Kidney (tissue), 14 donors: ENCODE data around the gene C3orf62. TPM values are rescaled to one million over a fixed set of nuclear protein-coding genes. Genes with fewer than 3 reads are reported as not detected.

Source experiments
- DNase-seq, 5 donors: peaks; one replicate each; pipeline ENCODE4 v3.0.0-alpha.2; 2013 to 2020
- FAIRE-seq: peaks from 2 replicates; lab custom pipeline; 2012; peaks lifted over from hg19 to GRCh38; lab: Jason Lieb, UNC
- H3K27ac ChIP-seq, 2 donors: one replicate each; pipeline ENCODE4 v1.7.0; 2013; ENCODE audit warnings: low read depth in 2 of 2, low read length in 2 of 2, inconsistent platforms in 1 of 2
- H3K27me3 ChIP-seq: one replicate; pipeline ENCODE4 v1.7.1; 2013; ENCODE audit warnings: low read length, inconsistent platforms; ENCODE audit not compliant: control insufficient read depth, insufficient read depth
- H3K36me3 ChIP-seq, 3 donors: one replicate each; pipeline versions ENCODE4 v1.7.0 to v1.7.1; 2013; ENCODE audit warnings: low read length in 3 of 3, control low read depth in 1 of 3, inconsistent platforms in 1 of 3; ENCODE audit not compliant: insufficient read depth in 3 of 3, control insufficient read depth in 2 of 3
- H3K4me1 ChIP-seq, 3 donors: one replicate each; pipeline versions ENCODE4 v1.7.0 to v1.7.1; 2013; ENCODE audit warnings: low read length in 3 of 3, inconsistent platforms in 1 of 3, low read depth in 1 of 3; ENCODE audit not compliant: control insufficient read depth in 2 of 3, insufficient read depth in 2 of 3
- H3K4me3 ChIP-seq, 3 donors: one replicate each; pipeline versions ENCODE4 v1.7.0 to v1.8.1; 2013; ENCODE audit warnings: low read length in 3 of 3, control low read depth in 1 of 3, inconsistent platforms in 1 of 3
- H3K9ac ChIP-seq, 3 donors: one replicate each; pipeline versions ENCODE4 v1.7.0 to v1.7.1; 2013; ENCODE audit warnings: low read length in 3 of 3, control low read depth in 1 of 3, inconsistent platforms in 1 of 3
- H3K9me3 ChIP-seq, 3 donors: one replicate each; pipeline versions ENCODE4 v1.7.0 to v1.7.1; 2013; ENCODE audit warnings: low read length in 3 of 3, control low read depth in 1 of 3, inconsistent platforms in 1 of 3; ENCODE audit not compliant: control insufficient read depth in 2 of 3, insufficient read depth in 1 of 3
- intact Hi-C: fragments of 100-400 bp; cut with DNase I; formaldehyde crosslinking; loops from one replicate; pipeline ENCODE4 v1.11.1; 2022
- polyA plus RNA-seq: library from polyadenylated mRNA; stranded (reverse); fragments of 350-450 nt; fragmentation: Illumina TruSeq; extraction: RNeasy Lipid Tissue Mini Kit (QIAGEN cat#74804); gene quantifications from one replicate; pipeline ENCODE4 v1.2.3, GENCODE V29; 2014; ENCODE audit warnings: low read depth, low replicate concordance; ENCODE audit not compliant: insufficient read depth
- total RNA-seq: library from RNA; stranded (reverse); fragmentation: NEBNext Ultra II Directional; extraction: Animal tissue kit (Norgen Biotek cat#: 25700); gene quantifications from one replicate; pipeline ENCODE4 v1.2.1, GENCODE V29; 2021
- TF ChIP-seq, protein P1 (sequence below): IDR thresholded peaks from 3 replicates; pipeline ENCODE4 v1.5.1; 2012; ENCODE audit warnings: mild to moderate bottlenecking, moderate library complexity, borderline replicate concordance; ENCODE audit not compliant: insufficient read depth; ENCODE audit errors: extremely low read depth
- donor health status: control.
- donor health status: control.
- donor health status: control.
- donor health status: control.
- donor health status: control.
- donor health status: DM: yes; HTN: yes; CAD: no.
- donor health status: Normal renal cell carcinoma (clear cell type).

C3orf62 gene
- total and polyA plus RNA-seq, 2 donors from 2014 or later = 4.7 to 7.0 TPM

DNA sequence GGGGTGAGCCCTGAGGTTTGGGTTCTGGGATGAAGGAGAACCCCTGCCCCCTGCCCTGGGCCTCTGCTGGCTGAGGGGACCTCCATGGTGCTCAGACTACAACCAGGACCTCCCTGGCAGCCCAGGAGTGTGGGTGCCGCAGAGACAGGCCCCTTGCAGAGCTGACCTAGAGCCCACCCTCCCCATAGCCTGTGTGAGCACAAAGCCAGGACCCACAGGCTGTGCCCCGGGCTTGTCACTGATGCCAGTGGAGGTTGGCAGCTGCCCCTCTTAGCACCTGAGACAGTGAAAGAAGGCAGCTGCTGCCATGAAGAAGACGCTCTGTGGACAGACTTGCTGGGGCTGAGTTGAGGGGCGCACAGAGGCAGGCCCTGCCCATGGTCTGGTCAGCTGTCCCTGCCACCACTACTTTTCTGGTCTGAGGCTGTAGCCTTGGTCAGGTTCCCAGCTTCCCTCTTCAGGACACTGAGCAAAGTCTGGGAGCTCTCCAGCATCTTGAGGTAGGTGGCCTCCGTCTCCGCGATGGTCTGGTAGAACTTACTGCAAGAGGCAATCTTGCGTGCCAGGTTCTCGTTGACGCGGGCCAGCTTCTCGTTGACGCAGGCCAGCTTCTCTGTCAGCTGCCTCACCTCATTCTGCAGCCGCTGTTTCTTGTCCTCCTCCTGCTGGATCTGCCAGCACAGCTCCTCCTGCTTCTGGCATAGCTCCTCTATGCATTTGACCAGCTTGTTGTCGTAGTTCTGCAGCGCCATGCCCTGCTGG, 39.8 kb upstream of the C3orf62 start:
- Histone ChIP-seq H3K4me3 (no peak overlapping the region), H3K9me3 (no peaks in the 10 kb centered on the region), H3K4me1 (no peaks in the 10 kb centered on the region), H3K9ac (no peak overlapping the region), H3K27ac (no peak overlapping the region), H3K36me3 (peaks cover 2 to 29% (median 14%) of the 10 kb centered on the region in 3 donors), H3K27me3 (no peaks in the 10 kb centered on the region)
- intact Hi-C loops = no loop called here
- TF ChIP-seq, protein P1, sequence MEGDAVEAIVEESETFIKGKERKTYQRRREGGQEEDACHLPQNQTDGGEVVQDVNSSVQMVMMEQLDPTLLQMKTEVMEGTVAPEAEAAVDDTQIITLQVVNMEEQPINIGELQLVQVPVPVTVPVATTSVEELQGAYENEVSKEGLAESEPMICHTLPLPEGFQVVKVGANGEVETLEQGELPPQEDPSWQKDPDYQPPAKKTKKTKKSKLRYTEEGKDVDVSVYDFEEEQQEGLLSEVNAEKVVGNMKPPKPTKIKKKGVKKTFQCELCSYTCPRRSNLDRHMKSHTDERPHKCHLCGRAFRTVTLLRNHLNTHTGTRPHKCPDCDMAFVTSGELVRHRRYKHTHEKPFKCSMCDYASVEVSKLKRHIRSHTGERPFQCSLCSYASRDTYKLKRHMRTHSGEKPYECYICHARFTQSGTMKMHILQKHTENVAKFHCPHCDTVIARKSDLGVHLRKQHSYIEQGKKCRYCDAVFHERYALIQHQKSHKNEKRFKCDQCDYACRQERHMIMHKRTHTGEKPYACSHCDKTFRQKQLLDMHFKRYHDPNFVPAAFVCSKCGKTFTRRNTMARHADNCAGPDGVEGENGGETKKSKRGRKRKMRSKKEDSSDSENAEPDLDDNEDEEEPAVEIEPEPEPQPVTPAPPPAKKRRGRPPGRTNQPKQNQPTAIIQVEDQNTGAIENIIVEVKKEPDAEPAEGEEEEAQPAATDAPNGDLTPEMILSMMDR = no peak
- FAIRE-seq (no peak), DNase-seq (no peak)

DNA sequence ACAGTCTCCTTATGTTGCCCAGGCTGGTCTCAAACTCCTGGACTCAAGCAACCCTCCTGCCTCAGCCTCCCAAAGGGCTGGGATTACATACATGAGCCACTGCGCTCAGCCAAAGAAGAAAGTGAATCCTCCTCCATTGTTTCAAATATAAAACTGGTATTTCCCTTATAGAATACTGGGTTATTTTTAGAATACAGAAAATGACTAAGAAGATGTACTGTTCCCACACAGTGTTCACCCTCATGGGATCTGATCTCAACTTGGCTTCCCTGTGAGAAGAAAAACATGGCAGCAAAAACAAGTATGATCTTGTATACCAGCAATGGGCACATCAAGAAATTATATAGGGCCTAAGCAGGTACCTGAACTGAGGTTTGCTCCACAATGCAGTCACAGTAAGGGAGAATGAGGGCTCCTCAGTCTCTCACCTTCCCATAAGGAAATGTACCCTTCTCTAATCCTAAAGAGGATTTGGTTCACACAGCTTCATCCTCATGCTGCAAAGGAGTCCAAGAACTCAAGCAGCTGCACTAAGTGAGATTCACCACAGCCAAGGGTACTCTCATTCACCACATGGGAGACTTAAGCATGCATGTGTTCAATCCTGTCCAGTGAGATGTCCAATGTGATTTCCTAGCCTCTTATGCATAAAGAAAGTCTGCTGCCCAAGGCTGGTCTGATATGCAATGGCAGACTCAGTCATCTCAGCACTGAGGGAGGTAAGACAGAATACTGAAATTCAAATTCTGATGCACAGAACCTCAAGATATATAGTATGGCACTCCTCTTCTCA, 37.1 kb upstream of the C3orf62 start:
- FAIRE-seq = no peak
- peaks cover 3 to 33% (median 20%) of the 10 kb centered on the region in 3 donors for H3K36me3 ChIP-seq
- no peak overlapping the region for H3K4me3 ChIP-seq
- H3K27me3 ChIP-seq = no peaks in the 10 kb centered on the region
- DNase-seq = no peak
- intact Hi-C loops = no loop called here
- H3K9ac ChIP-seq = no peak overlapping the region
- TF ChIP-seq, protein P1 = no peak
- no peak overlapping the region for H3K27ac ChIP-seq
- H3K4me1 ChIP-seq = no peaks in the 10 kb centered on the region
- H3K9me3 ChIP-seq = no peaks in the 10 kb centered on the region

DNA sequence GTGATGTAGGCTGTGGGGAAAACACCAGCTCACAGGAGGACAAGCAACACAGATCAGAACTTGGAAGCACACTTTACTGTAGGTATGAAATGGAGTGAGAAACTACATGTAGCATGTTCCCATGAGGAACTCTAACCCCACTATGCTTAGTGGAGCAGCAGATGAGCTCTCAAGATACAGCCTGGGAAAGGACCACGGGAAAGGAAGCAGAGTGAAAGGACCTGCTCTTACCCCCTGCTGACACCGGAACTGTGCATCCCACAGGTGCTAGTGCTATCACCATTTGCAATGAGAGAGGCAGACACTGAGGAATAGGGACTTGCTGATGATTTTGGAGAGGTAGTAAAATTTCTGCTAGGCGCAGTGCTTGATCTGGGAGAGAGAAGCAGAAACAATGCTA, 34.3 kb upstream of the C3orf62 start:
- Histone ChIP-seq H3K4me1 (no peaks in the 10 kb centered on the region), H3K27ac (no peak overlapping the region), H3K9ac (no peak overlapping the region), H3K4me3 (no peak overlapping the region), H3K9me3 (no peaks in the 10 kb centered on the region), H3K27me3 (no peaks in the 10 kb centered on the region), H3K36me3 (peaks cover 3 to 26% (median 12%) of the 10 kb centered on the region in 3 donors)
- FAIRE-seq (no peak), DNase-seq (no peak)
- intact Hi-C loops = no loop called here
- TF ChIP-seq, protein P1 = no peak
